Aorta (tissue), 5 donors: Measurements from ENCODE around the gene VMA21. TPM values are rescaled to one million over a fixed set of nuclear protein-coding genes. Genes with fewer than 3 reads are reported as not detected.

ENCODE experiments used
- ATAC-seq: fragments of 200-7000 bp; cut with Tn5 transposase; one replicate; pipeline ENCODE4 v1.9.1; 2022; ENCODE audit warnings: moderate library complexity; ENCODE audit not compliant: low FRiP score
- DNase-seq, 2 donors: peaks; one replicate each; pipeline ENCODE4 v3.0.0-alpha.2; 2020
- H3K27ac ChIP-seq, 2 donors: one replicate each; pipeline ENCODE4 v1.5.1; 2013; ENCODE audit warnings: low read length in 2 of 2, mild to moderate bottlenecking in 2 of 2, moderate library complexity in 2 of 2, control low read depth in 1 of 2, inconsistent platforms in 1 of 2, low read depth in 1 of 2
- H3K27me3 ChIP-seq, 2 donors: one replicate each; pipeline ENCODE4 v1.6.1; 2013; ENCODE audit warnings: control low read depth in 1 of 2, low read length in 1 of 2, mild to moderate bottlenecking in 1 of 2, moderate library complexity in 1 of 2; ENCODE audit not compliant: insufficient read depth in 2 of 2, control insufficient read depth in 1 of 2
- H3K36me3 ChIP-seq, 2 donors: one replicate each; pipeline ENCODE4 v1.6.1; 2013; ENCODE audit warnings: control low read depth in 1 of 2, low read length in 1 of 2, mild to moderate bottlenecking in 1 of 2; ENCODE audit not compliant: insufficient read depth in 2 of 2, control insufficient read depth in 1 of 2
- H3K4me1 ChIP-seq, 2 donors: one replicate each; pipeline ENCODE4 v1.6.1; 2013; ENCODE audit warnings: low read length in 2 of 2, control low read depth in 1 of 2, mild to moderate bottlenecking in 1 of 2, moderate library complexity in 1 of 2; ENCODE audit not compliant: insufficient read depth in 2 of 2, control insufficient read depth in 1 of 2
- H3K4me3 ChIP-seq, 2 donors: one replicate each; pipeline ENCODE4 v1.5.1; 2013; ENCODE audit warnings: low read length in 2 of 2, control low read depth in 1 of 2, mild to moderate bottlenecking in 1 of 2
- H3K9me3 ChIP-seq: one replicate; pipeline ENCODE4 v1.6.1; 2013; ENCODE audit warnings: mild to moderate bottlenecking, low read length; ENCODE audit not compliant: control insufficient read depth
- WGBS, 2 donors: extraction: QIAGEN DNeasy Blood & Tissue Kit; methylation state at CpG; one replicate each; pipeline ENCODE4 v1.1.7; 2013; 5-methylcytosine and 5-hydroxymethylcytosine counted together
- intact Hi-C, 2 donors: fragments of 100-400 bp; cut with DNase I; formaldehyde crosslinking; loops; one replicate each; pipeline versions ENCODE4 v1.14.2 to v1.15.0; 2022
- long read RNA-seq, 2 donors: library from polyadenylated mRNA; unstranded; transcript quantifications; one replicate each; pipeline ENCODE4 v2.0.0, GENCODE V29; 2020 to 2021
- polyA plus RNA-seq, 2 donors: library from polyadenylated mRNA; stranded (reverse); fragments of 200-250 nt; gene quantifications; one replicate each; pipeline ENCODE4 v1.2.3, GENCODE V29; 2013
- total RNA-seq, 2 donors: library from RNA; stranded (reverse); fragmentation: NEBNext Ultra II Directional; extraction: Animal tissue kit (Norgen Biotek cat#: 25700); gene quantifications; one replicate each; pipeline ENCODE4 v1.2.1, GENCODE V29; 2021
- donor health status: healthy with polysubstance abuse.
- donor health status: Bipolar disorder and iron deficiency.
- donor health status: DM: no; HTN: no; CAD: no.
- donor health status: DM: no; HTN: no; CAD: no.
- donor health status: DM: yes; HTN: yes; CAD: no.

Gene VMA21, protein sequence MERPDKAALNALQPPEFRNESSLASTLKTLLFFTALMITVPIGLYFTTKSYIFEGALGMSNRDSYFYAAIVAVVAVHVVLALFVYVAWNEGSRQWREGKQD
- 10 to 100 TPM; 23.2 to 24.8 TPM for total RNA-seq
- 10 to 100 TPM in 1 of 2 donors, 1 to 10 TPM in 1; 8.1 to 10.9 TPM for polyA plus RNA-seq
- long read RNA-seq, donor 1, full-length matches to known transcripts = 5 of 11 reads
- long read RNA-seq, donor 1, partial matches to known transcripts = 0 of 11 reads
- long read RNA-seq, donor 1, other reads (novel, unspliced or antisense) = 6 of 11 reads
- long read RNA-seq, donor 2, full-length matches to known transcripts = 9 of 15 reads
- long read RNA-seq, donor 2, partial matches to known transcripts = 0 of 15 reads
- long read RNA-seq, donor 2, other reads (novel, unspliced or antisense) = 6 of 15 reads

DNA sequence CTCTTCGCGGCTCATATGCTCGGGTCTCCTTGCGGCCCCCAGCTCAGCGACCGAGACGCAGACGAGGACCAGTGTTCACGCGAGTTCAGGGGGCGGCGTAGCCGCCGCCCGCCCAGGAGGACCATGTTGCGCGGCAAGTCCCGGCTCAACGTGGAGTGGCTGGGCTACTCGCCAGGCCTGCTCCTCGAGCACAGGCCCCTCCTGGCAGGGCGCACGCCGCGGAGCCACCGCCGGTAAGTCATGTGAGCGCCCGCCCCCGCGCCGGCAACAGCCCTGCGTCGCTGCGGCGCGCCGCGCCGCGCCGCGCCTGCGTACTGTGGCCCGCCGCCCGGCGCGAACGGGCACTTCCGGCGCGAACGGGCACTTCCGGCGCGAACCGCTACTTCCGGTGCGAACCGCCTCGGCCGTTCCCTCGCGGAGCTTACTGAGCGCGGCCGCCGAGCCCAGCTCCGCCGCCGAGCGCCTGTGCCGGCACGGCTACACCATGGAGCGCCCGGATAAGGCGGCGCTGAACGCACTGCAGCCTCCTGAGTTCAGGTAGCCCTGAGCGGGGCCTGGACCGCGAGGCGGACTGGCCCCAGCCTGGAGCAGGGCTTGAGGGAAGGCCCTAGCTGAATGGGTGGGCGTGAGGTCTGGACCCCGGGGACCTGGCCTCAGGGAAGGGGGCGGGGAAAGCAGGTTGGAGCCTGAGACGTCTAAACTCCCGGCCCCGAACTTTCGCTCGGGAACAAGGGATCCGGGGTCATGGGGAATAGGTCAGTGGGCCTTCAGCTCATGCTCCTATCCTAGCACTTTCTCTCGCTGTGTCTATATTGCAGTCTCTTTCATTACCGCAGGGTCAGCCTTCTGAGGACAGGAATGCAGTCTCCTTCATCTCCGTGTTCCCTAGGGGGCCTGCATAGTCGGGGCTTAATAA lies at the start of gene VMA21:
TSS of gene VMA21 (plus strand) at position 382 of the 916 bp plus-strand sequence. CDS start at position 485, 103 bp downstream.
- H3K27ac ChIP-seq = peak within 1 kb of the TSS; percentile 47 to 97
- H3K4me3 ChIP-seq = peak within 1 kb of the TSS; percentile 45 to 88
- no peaks in the 10 kb centered on the region for H3K27me3 ChIP-seq
- no peaks in the 10 kb centered on the region for H3K4me1 ChIP-seq
- intact Hi-C loops = loop anchor here in 1 of 2 donors (10.0 kb wide), 1 partner anchor 412 kb away; the partner anchor contains the start of gene HMGB3
- 1 to 42% methylated on average over 81 to 97 of the region's 97 CpGs for WGBS, 2 donors
- H3K36me3 ChIP-seq = no peaks in the 10 kb centered on the region
- DNase-seq = peak; percentile 93 to 96
- no peaks in the 10 kb centered on the region for H3K9me3 ChIP-seq
- ATAC-seq = peak; percentile 95

GRCh38 chrX:151359341-151359740 lies 37.7 kb upstream of the VMA21 start:
- Histone ChIP-seq H3K36me3 (no peaks in the 10 kb centered on the region), H3K4me1 (no peaks in the 10 kb centered on the region), H3K4me3 (no peak overlapping the region), H3K9me3 (no peaks in the 10 kb centered on the region), H3K27me3 (no peaks in the 10 kb centered on the region), H3K27ac (no peak overlapping the region)
- ATAC-seq = no peak
- DNase-seq = no peak
- 33 to 51% methylated on average over 3 of the region's 3 CpGs for WGBS, 2 donors
- intact Hi-C loops = no loop called here

DNA sequence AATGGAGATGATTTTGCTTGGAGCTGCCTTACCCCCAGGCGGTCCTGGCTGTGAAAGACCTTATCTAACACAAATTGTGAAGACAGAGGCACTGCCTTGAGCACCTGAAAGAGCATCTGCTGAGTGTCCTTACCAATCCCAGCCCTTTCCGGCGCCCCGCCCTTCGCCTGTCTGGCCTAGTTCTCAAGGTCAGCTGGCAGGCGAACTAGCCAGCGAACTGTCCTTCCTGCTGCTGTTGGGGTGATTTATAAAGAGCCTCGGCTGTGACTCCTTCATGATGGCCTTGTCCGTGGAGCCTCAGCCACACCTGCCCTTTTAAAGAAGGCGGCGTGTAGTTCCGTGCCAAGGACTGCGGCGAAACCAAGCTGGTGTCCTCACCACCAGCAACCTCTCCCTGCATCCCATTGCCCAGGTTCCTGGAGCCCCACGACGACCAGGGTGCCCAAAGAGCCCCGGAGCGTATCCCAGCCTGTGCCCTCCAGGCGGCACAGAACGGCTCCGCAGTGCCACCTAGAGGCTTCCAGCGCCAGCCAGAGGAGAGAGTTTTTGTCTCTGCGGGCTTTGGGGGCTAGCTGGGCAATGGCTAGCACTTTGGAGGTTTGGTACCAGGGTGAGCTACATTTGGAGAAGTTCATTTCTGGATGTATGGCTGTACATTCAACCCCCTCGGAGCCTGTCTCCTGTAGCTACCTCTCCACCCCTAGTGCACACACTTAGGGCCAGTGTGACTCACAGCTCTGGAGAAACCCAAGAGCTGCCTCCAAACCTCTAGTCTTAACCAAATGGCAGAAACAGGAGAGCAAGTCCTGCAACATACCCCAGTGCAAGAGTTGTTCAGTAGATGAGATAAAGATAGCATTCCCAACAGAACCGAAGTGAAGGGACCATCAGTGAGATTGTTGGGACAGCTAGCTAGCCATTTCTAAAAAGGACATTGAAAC lies 36.8 kb upstream of the VMA21 start:
- Histone ChIP-seq H3K4me3 (no peak overlapping the region), H3K4me1 (no peaks in the 10 kb centered on the region), H3K27ac (no peak overlapping the region), H3K36me3 (no peaks in the 10 kb centered on the region), H3K9me3 (no peaks in the 10 kb centered on the region), H3K27me3 (no peaks in the 10 kb centered on the region)
- ATAC-seq (peak; percentile 44), DNase-seq (peak in 1 of 2 donors; percentile 77)
- WGBS, 2 donors = 7 to 18% methylated on average over 25 of the region's 25 CpGs
- intact Hi-C loops = no loop called here

GRCh38 chrX:151363316-151363715 lies 33.7 kb upstream of the VMA21 start:
- DNase-seq (no peak), ATAC-seq (no peak)
- no peaks in the 10 kb centered on the region for H3K36me3 ChIP-seq
- no peak overlapping the region for H3K27ac ChIP-seq
- H3K4me3 ChIP-seq = no peak overlapping the region
- no peaks in the 10 kb centered on the region for H3K27me3 ChIP-seq
- H3K9me3 ChIP-seq = no peaks in the 10 kb centered on the region
- 79 to 87% methylated on average over 2 of the region's 2 CpGs for WGBS, 2 donors
- intact Hi-C loops = no loop called here
- no peaks in the 10 kb centered on the region for H3K4me1 ChIP-seq

- Histone ChIP-seq H3K27me3 (no peaks in the 10 kb centered on the region), H3K4me3 (no peak overlapping the region), H3K4me1 (no peaks in the 10 kb centered on the region), H3K36me3 (no peaks in the 10 kb centered on the region), H3K9me3 (no peaks in the 10 kb centered on the region), H3K27ac (no peak overlapping the region)
- DNase-seq (no peak), ATAC-seq (no peak)
- intact Hi-C loops = no loop called here
- WGBS, 2 donors = 71 to 76% methylated on average over 2 of the region's 2 CpGs
These were observed 31.4 kb upstream of the VMA21 start for GRCh38 chrX:151365579-151365978.

DNA sequence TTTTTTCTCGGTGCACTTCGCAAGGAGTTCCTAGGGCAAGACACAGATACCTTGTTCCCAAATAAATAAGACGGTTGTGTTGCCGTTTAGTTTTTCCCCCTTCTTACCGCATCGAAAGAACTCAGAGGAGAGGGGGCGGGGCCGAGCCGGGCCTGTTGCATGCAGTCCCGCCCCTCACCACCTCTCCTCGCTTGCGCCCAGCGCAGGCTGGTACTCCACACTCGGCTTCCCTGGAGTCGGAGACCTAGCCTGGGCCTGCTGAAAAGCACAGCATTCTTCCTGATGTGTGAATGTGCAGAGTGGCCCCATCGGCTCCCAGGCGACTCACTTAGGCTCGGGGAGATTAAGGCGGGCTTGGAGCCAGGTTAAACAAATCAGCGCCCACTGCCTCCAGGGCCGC lies 26.1 kb upstream of the VMA21 start:
- ATAC-seq (no peak), DNase-seq (no peak)
- 7 to 26% methylated on average over 20 to 21 of the region's 21 CpGs for WGBS, 2 donors
- H3K4me3 ChIP-seq = no peak overlapping the region
- no peaks in the 10 kb centered on the region for H3K9me3 ChIP-seq
- no peaks in the 10 kb centered on the region for H3K27me3 ChIP-seq
- no peaks in the 10 kb centered on the region for H3K36me3 ChIP-seq
- no peak overlapping the region for H3K27ac ChIP-seq
- intact Hi-C loops = no loop called here
- H3K4me1 ChIP-seq = no peaks in the 10 kb centered on the region

GRCh38 chrX:151384807-151385206 lies 12.2 kb upstream of the VMA21 start:
- no peak for ATAC-seq

DNA sequence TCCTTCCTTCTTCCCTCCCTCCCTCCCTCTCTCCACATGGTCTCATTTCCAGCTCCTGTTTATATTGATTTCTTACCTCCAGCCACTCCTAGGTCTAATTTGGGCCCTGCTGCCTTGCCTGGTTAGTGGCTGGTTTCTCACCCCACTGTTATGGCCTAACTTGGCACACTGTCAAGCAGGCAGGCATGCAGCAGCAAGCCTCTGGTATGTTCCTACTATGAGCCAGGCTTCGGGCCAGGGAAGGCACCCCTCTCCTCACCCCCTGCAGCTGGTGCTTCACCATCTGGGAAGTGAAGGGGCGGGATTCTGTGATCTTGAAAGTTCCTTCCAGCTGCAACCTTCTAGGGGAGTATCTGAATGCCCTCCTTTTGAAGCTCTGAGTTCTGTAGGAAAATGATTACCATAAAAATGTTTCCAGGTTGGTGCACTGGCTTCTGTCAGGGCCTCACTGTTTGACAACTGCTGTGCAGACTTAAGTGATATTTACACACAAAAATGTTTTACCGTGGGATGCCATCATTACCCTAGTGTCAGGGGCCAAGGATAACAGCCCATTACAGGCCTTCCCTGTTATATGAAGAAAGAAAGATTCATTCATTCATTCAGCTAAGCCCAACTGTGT lies 10.1 kb upstream of the VMA21 start:
- intact Hi-C loops = no loop called here
- DNase-seq (no peak), ATAC-seq (no peak)
- H3K36me3 ChIP-seq = no peaks in the 10 kb centered on the region
- 53 to 57% methylated on average over 3 of the region's 3 CpGs for WGBS, 2 donors
- H3K4me3 ChIP-seq = no peak overlapping the region
- H3K9me3 ChIP-seq = no peaks in the 10 kb centered on the region
- H3K27ac ChIP-seq = no peak overlapping the region
- H3K4me1 ChIP-seq = no peaks in the 10 kb centered on the region
- no peaks in the 10 kb centered on the region for H3K27me3 ChIP-seq

More at GRCh38 chrX:151384807-151385206, 12.2 kb upstream of the VMA21 start:
- 49 to 55% methylated on average over 7 of the region's 7 CpGs for WGBS, 2 donors
- Histone ChIP-seq H3K4me3 (no peak overlapping the region), H3K27ac (no peak overlapping the region), H3K27me3 (no peaks in the 10 kb centered on the region), H3K4me1 (no peaks in the 10 kb centered on the region), H3K36me3 (no peaks in the 10 kb centered on the region), H3K9me3 (no peaks in the 10 kb centered on the region)
- DNase-seq = no peak
- intact Hi-C loops = no loop called here
